Activated CD8-positive, alpha-beta T cell treated with anti-CD3 and anti-CD28 coated beads for 36 hours (primary cell): Measurements from ENCODE around the gene SEC22C. TPM values are rescaled to one million over a fixed set of nuclear protein-coding genes. Genes with fewer than 3 reads are reported as not detected.

Source experiments
- ATAC-seq: fragments of 200-7000 bp; cut with Tn5 transposase; one replicate; pipeline ENCODE4 v1.10.0; 2021; ENCODE audit warnings: mild to moderate bottlenecking, moderate library complexity
- CTCF ChIA-PET: fragments of 350-600 bp; sonication (Branson Sonifier 250); formaldehyde crosslinking; loops from one replicate; lab custom pipeline; 2021; ENCODE audit warnings: antibody characterized with exemption; lab: Charles Lee
- POLR2A ChIA-PET: fragments of 350-600 bp; sonication (Branson Sonifier 250); formaldehyde crosslinking; loops from one replicate; lab custom pipeline; 2021; ENCODE audit warnings: antibody characterized with exemption; lab: Charles Lee
- DNase-seq: peaks from one replicate; pipeline ENCODE4 v3.0.0-alpha.2; 2020
- H3K27ac Mint-ChIP-seq: one replicate; pipeline ENCODE4 v1.8.0; 2021; ENCODE audit warnings: mild to moderate bottlenecking, mixed read lengths
- H3K27me3 Mint-ChIP-seq: one replicate; pipeline ENCODE4 v1.8.0; 2021; ENCODE audit warnings: mixed read lengths
- H3K36me3 Mint-ChIP-seq: one replicate; pipeline ENCODE4 v1.8.0; 2021; ENCODE audit warnings: low read depth, mixed read lengths
- H3K4me1 Mint-ChIP-seq: one replicate; pipeline ENCODE4 v1.8.0; 2021; ENCODE audit warnings: low read depth, mixed read lengths
- H3K4me3 Mint-ChIP-seq: one replicate; pipeline ENCODE4 v1.8.0; 2021; ENCODE audit warnings: mild to moderate bottlenecking, moderate library complexity, mixed read lengths
- H3K9me3 Mint-ChIP-seq: one replicate; pipeline ENCODE4 v1.8.0; 2021; ENCODE audit warnings: mixed read lengths
- intact Hi-C: fragments of 100-400 bp; cut with micrococcal nuclease; formaldehyde crosslinking; loops from one replicate; pipeline ENCODE4 v1.10.0; 2022
- total RNA-seq, 2 experiments: library from RNA; stranded (reverse); gene quantifications; one replicate each; pipeline ENCODE4 v1.2.3, GENCODE V29; 2021
- TF ChIP-seq, protein P1 (sequence below): fragments of 200-600 bp; IDR thresholded peaks from one replicate; pipeline ENCODE4 v1.8.0; 2022; ENCODE audit warnings: antibody characterized with exemption, mild to moderate bottlenecking

SEC22C gene
- 10 to 100 TPM; 35.0 to 35.7 TPM for total RNA-seq

DNA sequence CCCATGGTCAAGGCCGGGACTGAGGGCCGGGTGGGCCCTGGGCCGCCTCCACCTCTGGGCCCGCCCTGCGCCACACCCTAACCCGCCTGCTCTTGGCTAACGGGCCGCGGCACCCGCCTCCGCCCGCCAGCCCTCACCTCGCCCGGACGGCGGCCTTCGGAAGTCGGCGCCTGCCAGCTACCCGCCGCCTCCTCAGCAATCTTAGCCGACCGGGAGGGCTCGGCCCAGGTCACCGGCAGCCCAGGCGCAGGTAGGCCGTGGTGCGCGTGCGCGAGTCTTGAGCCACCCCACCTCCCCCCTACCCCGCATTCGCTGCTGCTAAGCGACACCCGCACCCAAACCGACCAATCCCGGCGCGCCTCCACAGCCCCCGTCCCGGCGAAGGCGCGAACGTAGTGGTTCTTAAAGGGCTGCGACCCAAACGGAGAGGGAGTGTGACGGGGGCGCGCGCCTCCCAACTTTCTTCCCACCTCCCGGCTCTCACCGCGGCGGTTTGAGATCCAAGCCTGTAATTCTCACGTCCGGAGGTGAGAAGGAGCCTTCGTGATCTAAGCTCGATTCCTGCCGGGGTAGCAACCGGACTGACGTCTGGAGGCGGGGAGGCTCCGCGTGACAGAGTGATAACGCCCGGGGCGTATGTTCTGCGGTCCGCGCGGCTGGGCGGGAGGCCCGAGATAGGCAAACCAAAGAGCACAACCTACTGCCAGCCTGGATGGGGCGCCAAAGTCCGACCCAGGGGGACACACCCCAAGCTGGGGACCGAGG is at the start of gene SEC22C:
Gene SEC22C (minus strand): TSS at position 259 of the 765 bp plus-strand sequence. CDS start 12,921 bp downstream, outside the sequence.
- peak within 1 kb of the TSS; percentile 90 for H3K4me3 Mint-ChIP-seq
- peak; percentile 94 for ATAC-seq
- CTCF ChIA-PET, result interaction anchor here (0.6 to 5.4 kb wide), 14 partner anchors 10 to 162 kb away, joined by 3 to 31 read pairs (median 5); partner anchors contain the start of gene VIPR1
- peaks cover 1% of the 10 kb centered on the region for H3K9me3 Mint-ChIP-seq
- peaks cover 14% of the 10 kb centered on the region for H3K36me3 Mint-ChIP-seq
- peak within 1 kb of the TSS; percentile 96 for H3K27ac Mint-ChIP-seq
- POLR2A ChIA-PET, result interaction anchor here (0.6 to 3.9 kb wide), 7 partner anchors 11 to 164 kb away, joined by 3 to 46 read pairs (median 6); partner anchors contain the start of genes NKTR, SS18L2 and VIPR1
- DNase-seq, result peak; percentile 97
- H3K27me3 Mint-ChIP-seq, result no peaks in the 10 kb centered on the region
- peaks cover 48% of the 10 kb centered on the region for H3K4me1 Mint-ChIP-seq
- TF ChIP-seq, protein P1, sequence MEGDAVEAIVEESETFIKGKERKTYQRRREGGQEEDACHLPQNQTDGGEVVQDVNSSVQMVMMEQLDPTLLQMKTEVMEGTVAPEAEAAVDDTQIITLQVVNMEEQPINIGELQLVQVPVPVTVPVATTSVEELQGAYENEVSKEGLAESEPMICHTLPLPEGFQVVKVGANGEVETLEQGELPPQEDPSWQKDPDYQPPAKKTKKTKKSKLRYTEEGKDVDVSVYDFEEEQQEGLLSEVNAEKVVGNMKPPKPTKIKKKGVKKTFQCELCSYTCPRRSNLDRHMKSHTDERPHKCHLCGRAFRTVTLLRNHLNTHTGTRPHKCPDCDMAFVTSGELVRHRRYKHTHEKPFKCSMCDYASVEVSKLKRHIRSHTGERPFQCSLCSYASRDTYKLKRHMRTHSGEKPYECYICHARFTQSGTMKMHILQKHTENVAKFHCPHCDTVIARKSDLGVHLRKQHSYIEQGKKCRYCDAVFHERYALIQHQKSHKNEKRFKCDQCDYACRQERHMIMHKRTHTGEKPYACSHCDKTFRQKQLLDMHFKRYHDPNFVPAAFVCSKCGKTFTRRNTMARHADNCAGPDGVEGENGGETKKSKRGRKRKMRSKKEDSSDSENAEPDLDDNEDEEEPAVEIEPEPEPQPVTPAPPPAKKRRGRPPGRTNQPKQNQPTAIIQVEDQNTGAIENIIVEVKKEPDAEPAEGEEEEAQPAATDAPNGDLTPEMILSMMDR, result no peak
- intact Hi-C loops, result loop anchor here (10.0 kb wide), 1 partner anchor 163 kb away; no protein-coding TSS in a partner anchor

DNA sequence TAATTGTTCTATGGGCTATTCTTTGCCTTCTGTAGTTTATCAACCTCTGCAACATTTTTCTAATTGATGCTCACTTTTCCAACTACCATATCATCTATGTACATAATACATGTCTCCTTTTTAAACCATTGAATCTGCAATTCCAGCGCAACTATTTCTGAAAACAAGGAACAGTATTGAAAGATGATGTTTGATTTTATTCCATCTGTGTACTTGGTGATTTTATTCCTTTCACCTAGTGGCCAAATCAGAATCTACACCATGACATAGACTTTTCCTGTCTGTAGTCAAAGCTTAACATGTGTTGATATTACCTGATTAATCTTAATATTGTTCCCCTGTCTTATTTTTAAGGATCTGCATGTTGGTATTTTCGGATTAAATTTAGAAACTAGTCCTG is 31.7 kb upstream of the SEC22C start:
- H3K27me3 Mint-ChIP-seq, result no peaks in the 10 kb centered on the region
- ChIA-PET CTCF (interaction anchor here (0.8 to 4.5 kb wide), 14 partner anchors 8 to 132 kb away, joined by 3 to 31 read pairs (median 6); partner anchors contain the start of genes NKTR and SEC22C), POLR2A (interaction anchor here (0.6 to 3.1 kb wide), 3 partner anchors 13 to 22 kb away, joined by 3 to 9 read pairs (median 3); partner anchors contain the start of gene NKTR)
- DNase-seq, result no peak
- no peak overlapping the region for H3K4me3 Mint-ChIP-seq
- peaks cover 20% of the 10 kb centered on the region for H3K36me3 Mint-ChIP-seq
- no peak for ATAC-seq
- TF ChIP-seq, protein P1, result peak; percentile 30
- intact Hi-C loops, result no loop called here
- H3K27ac Mint-ChIP-seq, result peak overlapping the region; percentile 8
- H3K4me1 Mint-ChIP-seq, result peaks cover 55% of the 10 kb centered on the region
- no peaks in the 10 kb centered on the region for H3K9me3 Mint-ChIP-seq

- POLR2A ChIA-PET, result interaction anchor here (0.6 to 3.1 kb wide), 3 partner anchors 12 to 23 kb away, joined by 3 to 9 read pairs (median 3); partner anchors contain the start of gene NKTR
- no peak for DNase-seq
- Mint-ChIP-seq H3K9me3 (no peaks in the 10 kb centered on the region), H3K4me1 (peaks cover 59% of the 10 kb centered on the region), H3K27me3 (no peaks in the 10 kb centered on the region), H3K4me3 (no peak overlapping the region), H3K27ac (no peak overlapping the region), H3K36me3 (peaks cover 22% of the 10 kb centered on the region)
- no peak for ATAC-seq
- TF ChIP-seq, protein P1, result no peak
- intact Hi-C loops, result no loop called here
- CTCF ChIA-PET, result interaction anchor here (0.6 to 4.5 kb wide), 15 partner anchors 7 to 143 kb away, joined by 3 to 31 read pairs (median 4); partner anchors contain the start of genes NKTR and SEC22C
Measured at GRCh38 chr3:42612928-42613327, 31.2 kb upstream of the SEC22C start.

GRCh38 chr3:42612217-42612616 is 30.4 kb upstream of the SEC22C start:
- DNase-seq, result no peak
- Mint-ChIP-seq H3K27ac (peak overlapping the region; percentile 39), H3K9me3 (no peaks in the 10 kb centered on the region), H3K4me3 (no peak overlapping the region), H3K27me3 (no peaks in the 10 kb centered on the region), H3K4me1 (peaks cover 64% of the 10 kb centered on the region), H3K36me3 (peaks cover 27% of the 10 kb centered on the region)
- intact Hi-C loops, result no loop called here
- CTCF ChIA-PET, result interaction anchor here (0.7 to 4.5 kb wide), 9 partner anchors 9 to 143 kb away, joined by 3 to 31 read pairs (median 4); partner anchors contain the start of gene SEC22C
- ATAC-seq, result no peak
- TF ChIP-seq, protein P1, result no peak
- POLR2A ChIA-PET, result interaction anchor here (0.6 kb wide), 1 partner anchor 10 kb away, joined by 3 read pairs; no protein-coding TSS in a partner anchor
